Measurements from ENCODE around the gene SYNPO. TPM values are rescaled to one million over a fixed set of nuclear protein-coding genes. Genes with fewer than 3 reads are reported as not detected.
A peak's percentile ranks its signal among the peaks of the same experiment; 100 is the strongest.

SYNPO gene, protein sequence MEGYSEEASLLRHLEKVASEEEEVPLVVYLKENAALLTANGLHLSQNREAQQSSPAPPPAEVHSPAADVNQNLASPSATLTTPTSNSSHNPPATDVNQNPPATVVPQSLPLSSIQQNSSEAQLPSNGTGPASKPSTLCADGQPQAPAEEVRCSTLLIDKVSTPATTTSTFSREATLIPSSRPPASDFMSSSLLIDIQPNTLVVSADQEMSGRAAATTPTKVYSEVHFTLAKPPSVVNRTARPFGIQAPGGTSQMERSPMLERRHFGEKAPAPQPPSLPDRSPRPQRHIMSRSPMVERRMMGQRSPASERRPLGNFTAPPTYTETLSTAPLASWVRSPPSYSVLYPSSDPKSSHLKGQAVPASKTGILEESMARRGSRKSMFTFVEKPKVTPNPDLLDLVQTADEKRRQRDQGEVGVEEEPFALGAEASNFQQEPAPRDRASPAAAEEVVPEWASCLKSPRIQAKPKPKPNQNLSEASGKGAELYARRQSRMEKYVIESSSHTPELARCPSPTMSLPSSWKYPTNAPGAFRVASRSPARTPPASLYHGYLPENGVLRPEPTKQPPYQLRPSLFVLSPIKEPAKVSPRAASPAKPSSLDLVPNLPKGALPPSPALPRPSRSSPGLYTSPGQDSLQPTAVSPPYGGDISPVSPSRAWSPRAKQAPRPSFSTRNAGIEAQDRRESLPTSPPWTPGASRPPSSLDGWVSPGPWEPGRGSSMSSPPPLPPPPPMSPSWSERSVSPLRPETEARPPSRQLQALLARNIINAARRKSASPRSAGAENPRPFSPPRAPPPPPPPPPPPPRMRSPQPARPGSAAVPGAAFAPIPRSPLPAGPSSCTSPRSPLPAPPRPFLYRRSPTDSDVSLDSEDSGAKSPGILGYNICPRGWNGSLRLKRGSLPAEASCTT
- 3.0 and 5.1 TPM in 2 replicates for polyA plus RNA-seq (2012; rRNA removed)
- 3.3 and 4.5 TPM in 2 replicates for polyA plus RNA-seq (2012; cell fraction: cytosol; rRNA removed)
- polyA plus RNA-seq (2012; cell fraction: nucleus; rRNA removed): 9.8 and 14.0 TPM in 2 replicates

- Histone ChIP-seq H3K27me3 (ENCODE audit: insufficient read depth) (no peaks in the 10 kb centered on the region), H3K4me3 (ENCODE audit: low read depth in 2 of 2, low read length in 1 of 2) (peak within 1 kb of the TSS; percentile 45 to 57), H3K79me2 (ENCODE audit: insufficient read depth) (peaks cover 32% of the 10 kb centered on the region), H3K4me1 (ENCODE audit: control insufficient read depth in 1 of 2, insufficient read depth in 2 of 2, low read depth in 1 of 2, low read length in 1 of 2) (peaks cover 81 to 89% of the 10 kb centered on the region in 2 experiments), H3K36me3 (replicated peaks in 1 of 2; ENCODE audit: control insufficient read depth in 1 of 2, insufficient read depth in 2 of 2, low read length in 1 of 2) (no peaks in the 10 kb centered on the region), H2AFZ (ENCODE audit: low read depth) (0 out of 2 replicates have a peak within 1 kb of the TSS, but pooled peaks have one; percentile 11), H3K9ac (peak within 1 kb of the TSS; percentile 74), H4K20me1 (ENCODE audit: insufficient read depth) (no peaks in the 10 kb centered on the region; the same call in 1 of the 2 replicates), H3K9me3 (no peaks in the 10 kb centered on the region), H3F3A (replicated peaks; ENCODE audit: insufficient read depth) (peaks cover 58% of the 10 kb centered on the region), H3K27ac (ENCODE audit: low read depth in 2 of 2, low read length in 1 of 2) (peak within 1 kb of the TSS; percentile 92 to 94), H3K4me2 (peak within 1 kb of the TSS; percentile 66), H3K9me2 (no peaks in the 10 kb centered on the region)
- CTCF ChIA-PET: interaction anchor here (0.7 to 2.4 kb wide), 10 partner anchors 9 to 80 kb away, joined by 3 to 9 read pairs (median 3); no protein-coding TSS in a partner anchor
- peak; percentile 63 for DNase-seq
- WGBS (ENCODE audit: low lambda C conversion rate): 7% methylated on average over 14 of the region's 14 CpGs
- POLR2A ChIA-PET: interaction anchor here (0.7 to 1.7 kb wide), 3 partner anchors 11 to 39 kb away, joined by 3 to 6 read pairs (median 4); no protein-coding TSS in a partner anchor
- TF ChIP-seq JUND (IDR thresholded peaks at IDR 0.05) (peak; percentile 59), NFIC (IDR thresholded peaks at IDR 0.05; ENCODE audit: borderline replicate concordance) (peak; percentile 47), POLR2AphosphoS5 (IDR thresholded peaks at IDR 0.05; ENCODE audit: low read depth, low read length) (no peak; the same call in 1 of the 2 replicates), RCOR1 (IDR thresholded peaks at IDR 0.05; ENCODE audit: low read length) (no peak), FOXM1 (IDR thresholded peaks at IDR 0.05; ENCODE audit: low read depth) (0 out of 2 replicates have a peak, but pooled peaks have one; percentile 46), MAX (IDR thresholded peaks at IDR 0.05; ENCODE audit: low read depth) (peak; percentile 74), NRF1 (IDR thresholded peaks at IDR 0.05; ENCODE audit: low read depth, low read length) (no peak), MXI1 (IDR thresholded peaks at IDR 0.05; ENCODE audit: low read depth, low read length) (no peak), TEAD4 (IDR thresholded peaks at IDR 0.05; ENCODE audit: borderline replicate concordance, insufficient read depth) (0 out of 2 replicates have a peak, but pooled peaks have one; percentile 13), TAF1 (IDR thresholded peaks at IDR 0.05; ENCODE audit: borderline replicate concordance, low read depth, low read length) (0 out of 2 replicates have a peak, but pooled peaks have one; percentile 19), ZBTB33 (IDR thresholded peaks at IDR 0.05; ENCODE audit: borderline replicate concordance, low read depth) (0 out of 2 replicates have a peak, but pooled peaks have one; percentile 47), IRF3 (IDR thresholded peaks at IDR 0.05; ENCODE audit: low read depth, low read length) (no peak), SIN3A (IDR thresholded peaks at IDR 0.05; ENCODE audit: borderline replicate concordance, low read depth, low read length) (no peak), REST (IDR thresholded peaks at IDR 0.05; ENCODE audit: low read depth, low read length) (peak; percentile 7; the same call in 1 of the 2 replicates), EP300 (IDR thresholded peaks at IDR 0.05; ENCODE audit: borderline replicate concordance in 1 of 2, low read depth in 1 of 2, low read length in 1 of 2) (peak in 1 of 2 experiments; percentile 4; a peak in 1 of 4 replicates)
- TF ChIP-seq, protein P1, sequence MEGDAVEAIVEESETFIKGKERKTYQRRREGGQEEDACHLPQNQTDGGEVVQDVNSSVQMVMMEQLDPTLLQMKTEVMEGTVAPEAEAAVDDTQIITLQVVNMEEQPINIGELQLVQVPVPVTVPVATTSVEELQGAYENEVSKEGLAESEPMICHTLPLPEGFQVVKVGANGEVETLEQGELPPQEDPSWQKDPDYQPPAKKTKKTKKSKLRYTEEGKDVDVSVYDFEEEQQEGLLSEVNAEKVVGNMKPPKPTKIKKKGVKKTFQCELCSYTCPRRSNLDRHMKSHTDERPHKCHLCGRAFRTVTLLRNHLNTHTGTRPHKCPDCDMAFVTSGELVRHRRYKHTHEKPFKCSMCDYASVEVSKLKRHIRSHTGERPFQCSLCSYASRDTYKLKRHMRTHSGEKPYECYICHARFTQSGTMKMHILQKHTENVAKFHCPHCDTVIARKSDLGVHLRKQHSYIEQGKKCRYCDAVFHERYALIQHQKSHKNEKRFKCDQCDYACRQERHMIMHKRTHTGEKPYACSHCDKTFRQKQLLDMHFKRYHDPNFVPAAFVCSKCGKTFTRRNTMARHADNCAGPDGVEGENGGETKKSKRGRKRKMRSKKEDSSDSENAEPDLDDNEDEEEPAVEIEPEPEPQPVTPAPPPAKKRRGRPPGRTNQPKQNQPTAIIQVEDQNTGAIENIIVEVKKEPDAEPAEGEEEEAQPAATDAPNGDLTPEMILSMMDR (IDR thresholded peaks at IDR 0.05): peak; percentile 19; the same call in 1 of the 2 replicates
These were observed at the start of gene SYNPO for GRCh38 chr5:150640311-150641005. SYNPO (plus strand) TSS chr5:150640660; CDS start chr5:150648276, 7,616 bp downstream.

Data from SK-N-SH (cell line).